Superior temporal gyrus (tissue), 1 donor: ENCODE measurements around the gene PCBP4.

Experiments
- DNase-seq: peaks from one replicate; pipeline ENCODE4 v3.0.0-alpha.2; 2016; ENCODE audit errors: extremely low spot score

Gene PCBP4

GRCh38 chr3:51908026-51908425 is 59.2 kb downstream of the PCBP4 start:
- no peak for DNase-seq
